GDM1 (cell line): ENCODE data around the gene POLE.

Experiments
- DNase-seq: peaks from one replicate; lab custom pipeline; 2025; lab: John Stamatoyannopoulos, UW

POLE gene

DNA sequence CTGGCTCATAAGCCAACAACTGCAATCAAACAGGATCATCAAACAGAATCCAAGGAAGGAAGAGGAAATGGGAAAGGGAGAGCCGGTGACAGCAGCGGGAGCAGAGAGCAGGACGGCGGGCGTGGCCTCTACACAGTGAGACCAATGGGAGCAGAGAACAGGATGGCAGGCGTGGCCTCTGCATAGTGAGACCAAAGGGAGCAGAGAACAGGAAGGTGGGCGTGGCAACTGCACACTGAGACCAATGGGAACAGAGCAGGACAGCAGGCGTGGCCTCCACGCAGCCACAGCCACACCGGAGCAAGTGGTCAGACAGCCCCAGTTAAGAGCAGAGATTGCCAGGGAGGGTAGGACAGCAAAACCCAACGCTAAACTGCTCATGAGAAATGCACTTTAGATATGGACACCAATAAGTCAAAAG, 93.2 kb downstream of the POLE start:
- peak; percentile 59 for DNase-seq

DNA sequence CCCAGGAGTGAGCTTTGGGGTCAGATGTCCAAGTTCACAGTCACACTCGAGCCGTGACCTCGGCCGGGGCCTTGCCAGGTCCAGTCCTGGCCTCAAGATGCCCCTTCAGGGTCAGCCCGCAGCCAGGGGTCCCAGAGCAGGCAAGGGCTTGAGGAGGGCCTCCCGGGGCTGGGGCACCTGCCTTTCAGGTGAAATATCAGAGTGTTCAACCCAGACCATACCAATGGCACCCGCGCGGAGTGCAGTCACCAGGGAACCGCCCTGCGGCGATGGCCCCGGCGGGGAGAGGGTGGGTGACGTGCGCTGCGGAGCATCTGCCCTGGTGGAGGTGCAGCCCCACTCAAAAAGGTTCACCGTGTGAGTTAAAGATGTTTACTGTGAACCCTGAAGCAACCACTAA, 93.6 kb downstream of the POLE start:
- DNase-seq = no peak

DNA sequence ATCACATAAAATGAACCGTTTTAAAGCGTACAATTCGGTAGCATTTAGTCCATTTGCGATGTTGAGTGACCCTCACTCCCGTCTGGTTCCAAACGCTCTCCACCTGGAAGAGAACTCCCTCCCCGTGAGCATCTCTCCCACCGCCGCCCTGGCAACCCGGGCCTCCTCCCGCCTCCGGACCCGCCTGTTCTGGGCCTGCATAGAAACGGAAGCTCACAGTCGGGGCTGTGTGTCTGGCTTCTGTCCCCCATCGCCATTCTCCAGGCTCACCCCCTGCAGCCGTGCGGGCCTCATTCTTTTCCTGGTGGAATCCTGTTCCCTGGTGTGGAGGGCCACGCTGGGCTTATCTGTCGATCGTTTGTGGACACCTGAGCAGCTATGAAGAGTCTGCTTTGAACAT, 94.1 kb downstream of the POLE start:
- no peak for DNase-seq

DNA sequence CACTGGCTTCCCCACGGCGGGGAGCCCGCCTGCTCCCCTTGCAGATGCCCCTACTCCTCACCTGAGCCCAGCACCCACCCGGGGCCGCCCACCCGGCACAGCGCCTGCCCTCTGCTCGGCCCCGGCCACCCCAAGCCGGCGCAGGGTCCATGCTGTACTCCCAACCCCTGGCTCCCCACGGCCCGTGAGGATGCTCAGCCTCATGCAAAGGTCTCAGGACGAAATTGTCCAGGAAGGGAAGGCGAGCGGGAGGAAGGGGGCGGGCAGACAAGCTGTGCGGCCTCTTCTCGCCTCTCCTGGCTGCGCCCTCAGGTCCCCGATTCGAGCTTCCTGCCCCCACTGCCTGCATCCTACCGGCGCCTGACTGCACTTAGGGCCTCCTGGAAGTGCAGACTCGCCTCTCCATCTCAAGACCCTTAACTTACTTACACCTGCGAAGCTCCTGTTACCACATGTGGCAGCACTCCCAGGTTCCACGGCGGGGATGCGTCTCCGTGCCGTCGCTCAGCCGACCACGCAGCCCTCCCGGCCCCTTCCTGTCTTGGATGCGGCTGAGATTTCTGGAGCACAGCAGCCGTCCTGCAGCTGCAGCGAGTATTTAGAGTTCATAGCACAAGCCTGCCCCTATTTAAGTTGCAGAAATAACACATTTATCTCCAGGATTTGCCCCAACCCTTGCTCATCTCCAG, 94.7 kb downstream of the POLE start:
- DNase-seq = no peak

DNA sequence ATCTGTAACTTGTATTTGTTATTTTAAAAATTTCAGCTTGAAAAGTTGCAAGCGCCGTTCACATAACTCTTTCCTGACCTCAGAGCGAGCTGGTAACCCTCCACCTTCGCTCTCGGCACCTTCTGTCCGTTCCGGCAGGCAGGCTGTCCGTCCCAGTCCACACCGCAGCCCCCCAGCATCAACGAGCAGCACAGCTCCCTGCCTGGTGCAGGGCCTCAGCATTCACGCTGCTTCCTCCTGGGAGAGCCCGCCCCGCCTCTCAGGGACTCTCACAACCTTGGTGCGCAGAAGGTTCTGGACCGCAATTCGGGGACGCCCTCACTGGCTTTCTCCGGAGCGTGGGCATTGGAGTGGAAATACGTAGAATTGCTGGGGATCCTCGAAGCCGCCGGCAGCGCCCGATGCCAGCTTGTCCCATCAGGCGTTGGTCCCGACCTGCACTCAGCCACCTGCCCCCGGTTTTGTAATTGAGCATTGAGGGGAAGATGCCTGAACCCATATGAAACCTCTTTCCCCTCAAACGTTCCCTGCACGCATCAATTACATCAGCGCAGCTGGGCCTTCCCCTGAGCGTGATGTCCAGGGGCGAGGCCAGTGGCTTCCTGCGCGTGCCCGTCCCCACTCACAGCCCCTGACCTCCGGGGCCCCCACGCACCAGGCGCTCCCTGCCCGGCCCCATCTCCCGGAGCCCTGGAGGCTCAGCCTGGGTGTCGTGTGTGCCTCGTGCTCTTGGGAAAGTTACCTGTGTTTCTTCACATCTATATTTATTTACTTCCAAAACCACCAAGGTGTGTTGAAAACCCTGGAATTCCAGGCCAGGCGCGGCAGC, 95.8 kb downstream of the POLE start:
- no peak for DNase-seq

DNA sequence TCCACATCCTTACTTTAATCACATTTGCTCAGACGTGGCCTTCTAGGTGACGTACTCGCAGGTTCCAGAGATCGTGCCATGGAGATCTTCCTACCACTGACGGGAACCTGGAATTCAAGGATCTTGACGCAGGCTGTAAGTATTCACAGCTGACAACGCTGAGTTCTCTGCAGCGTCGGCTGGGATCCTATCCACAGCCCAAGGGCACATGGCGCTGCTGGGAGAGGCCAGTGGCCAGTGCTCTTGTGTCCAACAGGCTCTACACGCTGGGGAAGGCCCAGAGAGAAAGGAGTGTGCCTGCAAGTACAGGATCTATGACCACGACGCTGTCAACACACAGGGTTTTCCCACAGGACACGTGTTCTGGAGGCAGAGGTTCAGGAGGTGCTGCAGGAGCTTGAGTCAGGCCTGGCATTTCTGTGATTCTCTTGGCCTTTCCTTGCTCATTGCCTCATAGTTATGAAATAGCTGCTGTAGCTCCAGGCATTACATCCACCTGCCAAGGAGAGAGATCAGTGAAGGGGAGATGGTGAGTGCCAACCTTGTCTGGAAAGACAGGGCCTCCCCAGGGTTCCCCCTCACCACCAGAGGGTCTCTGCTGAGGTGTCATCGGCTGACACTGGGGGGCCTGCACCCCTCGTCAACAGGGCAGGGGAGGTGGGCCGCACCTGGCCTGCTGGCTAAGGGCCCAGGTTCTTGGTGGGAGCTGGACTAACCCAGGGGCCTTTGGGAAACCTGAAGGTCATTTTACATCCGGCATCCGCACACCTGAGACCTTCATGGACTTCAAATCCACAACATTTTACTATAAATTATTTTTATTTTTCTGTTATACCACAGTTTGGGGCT, 98.1 kb downstream of the POLE start:
- no peak for DNase-seq

DNA sequence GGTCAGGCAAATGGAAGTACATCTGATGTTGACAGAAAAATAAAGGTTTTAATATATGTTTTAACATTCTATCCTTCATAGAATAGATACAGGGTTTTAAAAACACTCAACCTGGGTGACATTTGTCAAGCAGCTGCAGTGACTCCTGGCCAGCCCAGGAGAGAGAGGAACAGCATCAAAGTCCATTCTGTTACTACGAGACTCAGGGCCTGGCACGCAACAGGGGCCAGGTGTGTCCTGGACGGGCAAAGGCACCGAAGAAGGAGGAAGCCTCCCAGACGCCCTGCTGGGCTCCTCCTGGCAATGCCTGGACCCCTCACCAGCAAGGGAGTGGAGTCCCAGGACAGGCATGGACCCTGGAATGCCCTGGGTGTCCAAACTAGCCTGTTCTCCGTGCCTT, 98.8 kb downstream of the POLE start:
- no peak for DNase-seq

DNA sequence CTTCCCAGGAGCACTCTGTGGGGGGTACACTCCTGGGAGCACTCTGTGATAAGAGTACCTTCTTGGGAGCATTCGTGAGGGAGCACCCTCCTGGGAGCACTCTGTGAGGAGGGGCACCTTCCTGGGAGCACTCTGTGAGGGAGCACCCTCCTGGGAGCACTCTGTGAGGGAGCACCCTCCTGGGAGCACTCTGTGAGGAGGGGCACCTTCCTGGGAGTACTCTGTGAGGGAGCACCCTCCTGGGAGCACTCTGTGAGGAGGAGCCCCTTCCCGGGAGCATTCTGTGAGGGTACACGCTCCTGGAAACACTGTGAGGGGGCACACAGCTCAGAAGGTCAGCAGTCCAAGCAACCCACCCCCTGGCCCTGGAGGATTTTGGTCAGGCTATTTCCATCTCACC, 99.4 kb downstream of the POLE start:
- no peak for DNase-seq

DNA sequence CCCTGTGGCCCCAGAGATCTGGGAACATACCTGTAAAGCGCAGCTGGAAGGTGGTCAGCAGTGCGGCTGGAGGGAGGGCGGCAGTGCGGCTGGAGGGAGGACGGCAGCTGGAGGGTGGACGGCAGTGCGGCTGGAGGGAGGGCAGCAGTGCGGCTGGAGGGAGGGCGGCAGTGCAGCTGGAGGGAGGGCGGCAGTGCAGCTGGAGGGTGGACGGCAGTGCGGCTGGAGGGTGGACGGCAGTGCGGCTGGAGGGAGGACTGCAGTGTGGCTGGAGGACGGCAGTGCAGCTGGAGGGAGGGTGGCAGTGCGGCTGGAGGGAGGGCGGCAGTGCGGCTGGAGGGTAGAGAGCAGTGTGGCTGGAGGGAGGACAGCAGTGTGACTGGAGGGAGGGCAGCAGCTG, 100.2 kb downstream of the POLE start:
- no peak for DNase-seq

DNA sequence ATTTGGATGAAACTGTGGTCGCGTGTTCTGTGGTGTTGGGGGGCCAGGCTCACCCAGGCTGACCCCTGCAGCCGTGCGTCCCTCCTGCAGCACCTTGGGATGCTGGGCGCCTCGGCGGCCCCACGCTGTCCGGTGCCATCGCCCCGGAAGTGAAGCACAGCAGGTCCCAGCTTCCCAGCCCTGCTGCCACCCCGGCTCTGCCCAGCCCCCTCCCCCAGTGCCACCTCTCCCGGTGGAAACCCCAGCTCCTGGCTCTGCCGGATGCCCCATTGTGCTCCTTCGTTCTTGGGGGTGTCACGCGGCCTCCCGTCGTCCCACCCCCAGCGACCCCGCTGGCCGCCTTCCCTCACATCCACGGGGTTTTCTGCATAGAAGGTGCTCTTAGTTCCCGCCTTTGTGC, 102.0 kb downstream of the POLE start:
- no peak for DNase-seq

DNA sequence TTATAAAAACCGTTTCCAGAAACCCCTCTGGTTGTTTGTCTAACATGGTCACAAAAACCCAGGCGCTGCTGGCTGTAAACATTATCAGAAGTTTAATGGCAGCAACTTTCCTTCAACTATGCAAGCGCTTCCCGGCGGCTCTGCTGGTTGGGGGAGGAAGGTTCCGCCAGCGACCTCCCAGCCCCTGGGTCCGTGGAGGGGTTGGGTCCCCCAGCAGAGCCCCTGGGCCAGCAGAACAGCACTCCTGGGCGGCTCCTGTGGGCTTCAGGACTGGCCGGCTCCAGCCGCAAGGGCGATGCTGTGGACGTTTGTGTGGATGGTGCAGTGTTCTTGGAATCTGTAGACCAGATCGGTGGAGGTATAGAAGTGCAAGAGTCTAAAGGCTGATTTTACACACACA, 102.7 kb downstream of the POLE start:
- no peak for DNase-seq

DNA sequence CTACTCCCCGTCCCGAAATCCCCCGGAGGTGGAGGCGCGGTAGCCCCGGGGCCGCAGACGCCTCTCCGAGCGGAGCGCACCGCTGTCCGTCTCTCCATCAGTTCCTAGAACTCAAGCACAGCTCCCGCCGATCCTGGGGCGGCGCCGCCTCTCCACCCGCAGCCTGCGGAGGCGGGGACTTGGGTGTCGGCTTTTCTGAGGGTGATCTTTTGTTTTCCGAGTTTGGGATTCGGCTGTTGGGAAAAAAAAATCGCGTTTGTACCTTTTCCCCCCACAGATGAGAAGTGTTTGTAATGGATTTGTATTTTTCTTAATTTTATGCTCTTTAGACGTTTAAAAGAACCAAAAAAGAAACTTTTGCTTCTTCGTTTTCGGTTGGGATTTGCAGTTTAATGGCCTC, 103.4 kb downstream of the POLE start:
- DNase-seq = no peak

DNA sequence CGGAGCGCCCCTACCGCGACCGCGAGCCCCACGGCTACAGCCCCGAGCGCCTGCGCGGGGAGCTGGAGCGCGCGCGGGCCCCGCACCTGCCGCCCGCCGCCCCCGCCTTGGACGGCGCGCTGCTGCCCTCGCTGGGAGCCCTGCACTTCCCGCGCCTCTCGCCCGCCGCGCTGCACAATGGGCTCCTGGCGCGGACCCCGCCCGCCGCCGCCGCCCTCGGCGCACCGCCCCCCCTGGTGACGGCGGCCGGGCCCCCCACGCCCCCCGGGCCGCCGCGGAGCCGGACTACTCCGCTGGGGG, 103.8 kb downstream of the POLE start:
- no peak for DNase-seq

DNA sequence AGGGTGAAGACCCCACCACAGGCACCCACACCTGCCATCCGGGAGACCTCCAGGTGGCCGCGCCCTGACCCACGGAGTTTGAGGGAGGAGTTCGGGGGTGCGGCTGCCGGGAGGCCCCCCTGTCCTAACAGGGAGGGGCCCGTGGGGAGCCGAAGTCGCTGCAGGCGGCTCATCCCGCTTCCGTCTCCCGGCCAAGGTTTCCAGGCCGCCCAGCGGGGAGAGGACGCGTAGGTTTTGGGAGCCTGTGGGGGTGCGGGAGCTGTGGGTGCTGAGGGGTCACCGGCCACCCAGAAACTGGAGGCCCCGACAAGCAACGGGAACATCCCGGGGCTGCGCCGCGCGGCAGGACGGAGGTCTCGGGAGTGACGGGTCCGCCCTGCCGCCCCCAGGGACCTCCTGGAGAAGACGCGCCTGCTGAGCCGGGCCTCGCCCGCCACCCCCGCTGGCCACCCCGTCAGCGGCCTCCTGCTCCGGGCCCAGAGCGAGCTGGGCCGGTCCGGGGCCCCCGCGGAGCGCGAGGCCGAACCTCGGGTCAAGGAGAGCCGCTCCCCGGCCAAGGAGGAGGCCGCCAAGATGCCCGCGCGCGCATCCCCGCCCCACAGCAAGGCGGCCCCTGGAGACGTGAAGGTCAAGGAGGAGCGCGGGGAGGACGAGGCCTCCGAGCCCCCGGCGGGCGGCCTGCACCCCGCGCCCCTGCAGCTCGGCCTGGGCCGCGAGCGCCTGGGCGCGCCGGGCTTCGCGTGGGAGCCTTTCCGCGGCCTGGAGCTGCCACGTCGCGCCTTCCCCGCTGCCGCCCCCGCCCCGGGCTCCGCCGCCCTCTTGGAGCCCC, 104.3 kb downstream of the POLE start:
- no peak for DNase-seq

DNA sequence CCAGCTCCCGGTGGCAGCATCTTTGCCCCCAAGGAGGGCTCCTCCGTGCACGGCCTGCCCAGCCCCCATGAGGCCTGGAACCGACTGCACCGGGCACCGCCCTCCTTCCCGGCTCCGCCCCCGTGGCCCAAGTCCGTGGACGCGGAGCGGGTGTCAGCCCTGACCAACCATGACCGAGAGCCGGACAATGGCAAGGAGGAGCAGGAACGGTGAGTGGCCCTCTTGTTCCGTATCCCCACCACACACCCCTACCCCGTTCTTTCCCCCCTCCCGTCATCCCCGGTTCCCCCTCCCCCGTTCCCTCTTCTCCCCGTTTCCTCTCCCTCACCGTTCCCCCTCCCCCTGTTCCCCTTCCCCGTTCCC, 105.1 kb downstream of the POLE start:
- DNase-seq = no peak

DNA sequence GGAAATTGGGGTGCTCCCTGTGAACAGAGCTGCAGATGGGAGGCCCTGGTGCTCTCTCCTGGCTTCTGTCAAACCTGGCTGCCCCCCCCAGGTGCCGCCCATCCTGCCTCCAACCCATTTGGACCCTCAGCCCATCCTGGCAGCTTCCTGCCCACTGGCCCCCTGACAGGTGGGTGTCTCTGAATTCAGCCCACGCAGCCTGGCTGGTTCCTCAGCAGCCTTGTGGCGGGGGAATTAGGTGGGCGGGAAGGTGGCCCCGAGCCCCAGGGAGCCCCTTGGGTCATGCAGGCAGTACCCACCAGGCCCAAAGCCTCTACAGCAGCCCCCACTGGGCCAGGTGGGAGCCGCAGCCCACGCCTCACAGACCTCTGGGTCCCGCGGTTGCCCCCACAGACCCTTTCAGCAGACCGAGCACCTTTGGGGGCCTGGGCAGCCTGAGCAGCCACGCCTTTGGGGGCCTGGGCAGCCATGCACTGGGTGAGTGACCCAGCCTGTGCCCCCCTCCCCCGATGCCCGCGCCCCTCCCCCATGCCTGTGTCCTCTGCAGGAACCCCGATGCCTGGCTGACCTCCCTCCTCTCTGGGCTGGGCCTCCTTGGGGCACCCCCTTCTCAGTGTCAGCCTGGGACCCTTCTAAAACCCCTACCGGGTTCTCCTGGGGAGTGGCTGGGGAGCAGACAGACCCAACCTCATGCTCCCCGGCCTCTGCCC, 105.6 kb downstream of the POLE start:
- no peak for DNase-seq

DNA sequence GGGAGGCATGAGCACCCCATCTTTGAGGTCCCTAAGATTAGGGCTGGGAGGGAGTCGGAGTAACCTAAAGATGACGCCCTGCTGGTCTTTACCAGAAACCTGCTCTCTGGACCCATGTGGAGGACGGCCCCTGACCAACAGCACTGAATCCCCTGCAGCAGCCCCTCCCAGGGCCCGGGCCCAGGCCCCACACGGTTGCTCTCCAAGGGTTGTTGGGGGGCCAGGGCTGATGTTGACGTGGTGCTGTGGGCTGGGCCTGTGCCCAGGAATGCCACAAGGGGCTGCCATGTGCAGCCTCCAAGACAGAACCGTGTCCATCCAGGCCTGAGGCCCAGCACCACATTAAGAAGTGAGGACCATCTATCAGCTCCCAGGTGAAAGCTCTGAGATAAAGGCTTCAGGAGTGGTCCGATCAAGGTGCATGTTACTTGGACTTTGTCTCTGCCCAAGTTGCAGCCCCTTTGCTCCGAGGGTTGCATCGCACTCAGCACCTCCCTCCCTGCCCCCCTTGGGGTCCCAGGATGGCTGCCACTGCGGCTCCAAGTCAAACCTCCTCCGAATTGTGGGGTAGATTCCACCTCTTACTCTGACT, 106.3 kb downstream of the POLE start:
- no peak for DNase-seq

DNA sequence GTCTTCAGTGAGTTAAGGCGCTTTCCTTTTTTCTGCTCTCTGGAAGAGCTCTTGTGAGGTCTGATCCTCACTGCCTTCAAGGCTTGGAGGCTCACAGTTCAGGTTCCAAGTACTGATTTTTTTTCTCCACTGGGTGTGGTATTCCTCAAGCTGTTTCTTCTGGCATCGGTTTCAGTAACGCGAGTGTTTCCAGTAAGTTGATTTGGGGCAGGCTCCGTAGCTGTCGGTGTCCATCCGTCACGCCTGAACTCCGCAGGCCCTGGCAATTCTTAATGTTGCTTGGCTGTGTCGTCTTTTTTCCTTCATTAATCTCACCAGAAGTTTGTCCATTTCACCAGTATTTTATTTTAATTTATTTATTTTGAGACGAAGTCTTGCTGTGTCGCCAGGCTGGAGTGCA, 107.4 kb downstream of the POLE start:
- no peak for DNase-seq

DNA sequence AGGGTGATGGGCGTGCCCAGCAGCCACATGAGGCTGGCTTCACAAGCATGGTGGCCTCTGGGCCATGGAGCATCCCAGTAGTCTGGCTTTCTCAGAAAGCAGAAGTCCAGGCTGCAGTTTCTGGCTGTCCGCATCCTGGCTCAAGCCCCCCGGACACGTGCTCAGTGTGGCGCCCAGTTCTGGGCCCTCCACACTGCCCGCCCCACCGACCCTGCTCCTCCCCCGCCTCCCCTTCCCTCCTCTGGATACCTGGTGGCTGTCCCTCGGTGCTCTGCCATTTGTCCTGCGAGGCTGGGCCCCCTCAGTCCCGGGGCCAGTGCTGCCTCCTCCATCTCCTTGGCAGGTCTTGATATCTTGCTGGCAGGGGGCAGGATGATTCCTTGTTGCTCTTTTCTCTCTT, 108.3 kb downstream of the POLE start:
- DNase-seq = no peak

DNA sequence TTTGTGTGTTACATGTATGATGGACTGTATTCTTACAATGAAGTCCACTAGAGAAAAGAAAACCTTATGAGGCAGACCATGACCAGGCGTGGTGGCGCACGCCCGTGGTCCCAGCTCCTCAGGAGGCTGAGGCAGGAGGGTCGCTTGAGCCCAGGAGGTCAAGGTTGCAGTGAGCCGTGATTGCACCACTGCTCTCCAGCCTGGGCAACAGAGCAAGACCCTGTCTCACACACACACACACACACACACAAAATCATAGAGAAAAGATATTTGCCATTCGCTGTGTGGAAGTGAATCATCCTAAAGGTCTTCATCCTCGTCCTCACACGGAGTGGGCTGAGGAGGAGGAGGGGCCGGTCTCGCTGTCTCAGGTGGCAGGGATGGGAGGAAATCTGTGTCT, 109.0 kb downstream of the POLE start:
- no peak for DNase-seq
